SKM-1 treated with dmso at 0.1 percent for 144 hours (cell line): ENCODE measurements around the gene TSR1.
A peak's percentile ranks its signal among the peaks of the same experiment; 100 is the strongest.

ENCODE experiments used
- DNase-seq: peaks from one replicate; lab custom pipeline; 2025; ENCODE audit not compliant: unreplicated experiment; lab: John Stamatoyannopoulos, UW

TSR1 gene

GRCh38 chr17:2289878-2290478 lies 46.3 kb downstream of the TSR1 start:
- DNase-seq, result no peak

GRCh38 chr17:2283302-2283701 lies 53.0 kb downstream of the TSR1 start:
- no peak for DNase-seq

GRCh38 chr17:2282297-2282873 lies 53.9 kb downstream of the TSR1 start:
- peak; percentile 65 for DNase-seq

- DNase-seq, result no peak
These were observed 56.5 kb downstream of the TSR1 start for GRCh38 chr17:2279707-2280106.

GRCh38 chr17:2277429-2278170 lies 58.7 kb downstream of the TSR1 start:
- no peak for DNase-seq

DNA sequence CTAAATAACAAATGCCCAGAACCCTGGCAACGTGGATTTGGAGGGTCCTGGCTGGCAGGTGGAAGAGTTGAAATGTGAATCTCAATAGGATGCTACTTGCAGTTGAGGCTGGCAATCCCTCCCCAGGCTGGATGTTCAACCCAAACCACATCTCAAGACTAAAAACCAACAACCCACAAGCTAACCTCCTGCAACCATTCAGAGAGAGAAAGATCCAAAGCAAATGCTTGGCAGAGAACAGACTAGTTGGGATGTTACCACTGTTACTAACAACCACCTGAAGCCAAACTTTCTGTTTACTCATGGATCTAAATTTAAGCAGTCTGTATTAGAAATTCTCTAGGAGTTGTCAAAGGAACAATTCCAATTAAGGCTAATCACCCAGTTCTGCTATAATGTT lies 60.5 kb downstream of the TSR1 start:
- no peak for DNase-seq

DNA sequence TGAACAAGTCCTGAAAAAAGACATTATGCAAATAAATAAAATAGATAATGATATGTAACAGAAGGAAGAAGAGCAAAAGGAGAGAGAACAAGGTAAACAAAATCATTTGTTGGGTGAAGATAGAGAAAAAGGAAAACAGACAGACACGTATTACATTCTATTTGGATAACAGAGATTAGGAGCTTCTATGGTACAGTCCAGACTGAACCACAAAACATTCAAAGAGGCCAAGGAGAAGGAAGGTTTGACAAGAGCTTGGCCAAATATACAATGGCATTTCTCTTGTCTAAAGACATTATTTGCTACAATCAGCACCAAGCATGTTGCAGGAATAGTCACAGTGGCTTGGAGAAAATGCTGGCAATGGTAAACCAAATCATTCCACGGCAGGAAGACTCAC lies 61.8 kb downstream of the TSR1 start:
- DNase-seq, result no peak
